SK-N-SH (cell line): ENCODE data around the gene PHLPP1. TPM values are rescaled to one million over a fixed set of nuclear protein-coding genes. Genes with fewer than 3 reads are reported as not detected.

Experiments used
- CTCF ChIA-PET: fragments of 300-600, 350-600 bp; formaldehyde crosslinking; extraction: SDS; loops from one replicate; lab custom pipeline; 2021; lab: Yijun Ruan, JAX
- POLR2A ChIA-PET: fragments of 350-600 bp; sonication (Branson Sonifier 250); formaldehyde crosslinking; extraction: SDS; loops from one replicate; lab custom pipeline; 2020; ENCODE audit warnings: antibody characterized with exemption, inconsistent platforms; lab: Yijun Ruan, JAX
- DNase-seq: peaks from one replicate; pipeline ENCODE4 v3.0.0; 2012
- H2AFZ ChIP-seq: fragments of 200-600 bp; sonication (generic); 2 replicates; pipeline ENCODE4 v1.8.1; 2016; ENCODE audit warnings: antibody characterized with exemption, mild to moderate bottlenecking, low read depth
- H3F3A ChIP-seq: fragments of 200-600 bp; sonication (generic); replicated peaks from 2 replicates; pipeline ENCODE3; 2016; ENCODE audit warnings: antibody characterized with exemption, mild to moderate bottlenecking; ENCODE audit not compliant: insufficient read depth
- H3K27ac ChIP-seq, 2 experiments: fragments of 200-500 bp in 1 of 2; fragments of 200-600 bp in 1 of 2; sonication (Bioruptor generic) in 1 of 2; sonication (generic), shearing (Covaris generic) in 1 of 2; 2 replicates each; pipeline versions ENCODE4 v1.5.1 to v1.6.1; 2014 to 2016; ENCODE audit warnings: low read depth in 2 of 2, inconsistent platforms in 1 of 2, low read length in 1 of 2, mild to moderate bottlenecking in 1 of 2, mixed read lengths in 1 of 2
- H3K27me3 ChIP-seq: fragments of 200-600 bp; sonication (generic), shearing (Covaris generic); 2 replicates; pipeline ENCODE4 v1.6.1; 2016; ENCODE audit warnings: mixed run types; ENCODE audit not compliant: insufficient read depth
- H3K36me3 ChIP-seq, 2 experiments: fragments of 200-500 bp in 1 of 2; fragments of 200-600 bp in 1 of 2; sonication (Bioruptor generic) in 1 of 2; sonication (generic) in 1 of 2; replicated peaks in 1 of 2; 2 replicates each; pipeline versions ENCODE3 to v1.5.1; 2014 to 2016; ENCODE audit warnings: low read length in 1 of 2, mild to moderate bottlenecking in 1 of 2; ENCODE audit not compliant: insufficient read depth in 2 of 2, control insufficient read depth in 1 of 2
- H3K4me1 ChIP-seq, 2 experiments: fragments of 200-500 bp in 1 of 2; fragments of 200-600 bp in 1 of 2; sonication (Bioruptor generic) in 1 of 2; sonication (generic), shearing (Covaris generic) in 1 of 2; 2 replicates each; pipeline versions ENCODE4 v1.5.1 to v1.6.1; 2014 to 2016; ENCODE audit warnings: low read depth in 1 of 2, low read length in 1 of 2, mixed run types in 1 of 2; ENCODE audit not compliant: insufficient read depth in 2 of 2, control insufficient read depth in 1 of 2
- H3K4me2 ChIP-seq: fragments of 200-600 bp; sonication (generic), shearing (Covaris generic); 2 replicates; pipeline ENCODE4 v1.6.1; 2017; ENCODE audit warnings: mixed run types
- H3K4me3 ChIP-seq, 2 experiments: fragments of 200-500 bp in 1 of 2; fragments of 200-600 bp in 1 of 2; sonication (Bioruptor generic) in 1 of 2; sonication (generic), shearing (Covaris generic) in 1 of 2; 2 replicates each; pipeline versions ENCODE4 v1.5.1 to v1.8.1; 2014 to 2016; ENCODE audit warnings: low read depth in 2 of 2, inconsistent platforms in 1 of 2, low read length in 1 of 2, mild to moderate bottlenecking in 1 of 2, mixed read lengths in 1 of 2, moderate library complexity in 1 of 2
- H3K79me2 ChIP-seq: fragments of 200-600 bp; sonication (generic); 2 replicates; pipeline ENCODE4 v1.8.1; 2017; ENCODE audit warnings: mild to moderate bottlenecking; ENCODE audit not compliant: insufficient read depth
- H3K9ac ChIP-seq: fragments of 200-600 bp; sonication (generic); 2 replicates; pipeline ENCODE4 v1.6.1; 2017; ENCODE audit warnings: mixed run types
- H3K9me2 ChIP-seq: fragments of 200-600 bp; sonication (generic); 2 replicates; pipeline ENCODE4 v1.6.1; 2017; ENCODE audit warnings: mixed run types
- H3K9me3 ChIP-seq: fragments of 200-600 bp; sonication (generic); 2 replicates; pipeline ENCODE4 v1.6.1; 2017; ENCODE audit warnings: mixed run types, mild to moderate bottlenecking, moderate library complexity
- H4K20me1 ChIP-seq: fragments of 200-600 bp; sonication (generic); 2 replicates; pipeline ENCODE4 v1.6.1; 2017; ENCODE audit warnings: mild to moderate bottlenecking, mixed run types; ENCODE audit not compliant: insufficient read depth
- CHD2 ChIP-seq: fragments of 150-350 bp; IDR thresholded peaks from 2 replicates; pipeline ENCODE4 v1.6.1; 2018; ENCODE audit warnings: low read length; ENCODE audit not compliant: partially characterized antibody
- EP300 ChIP-seq, 2 experiments: IDR thresholded peaks; 2 replicates each; pipeline versions ENCODE4 v1.4.0 to v1.6.1; 2012; ENCODE audit warnings: borderline replicate concordance in 1 of 2, low read depth in 1 of 2, low read length in 1 of 2
- FOXJ3 ChIP-seq: sonication (generic); formaldehyde crosslinking; IDR thresholded peaks from 2 replicates; pipeline ENCODE4 v1.5.1; 2020; ENCODE audit warnings: mild to moderate bottlenecking, missing genetic modification reagents
- GATA2 ChIP-seq: sonication (generic); formaldehyde crosslinking; IDR thresholded peaks from 2 replicates; pipeline ENCODE4 v1.5.0; 2020; ENCODE audit warnings: mild to moderate bottlenecking, missing genetic modification reagents
- JUND ChIP-seq: IDR thresholded peaks from 2 replicates; pipeline ENCODE4 v1.4.0; 2012
- MEF2A ChIP-seq: IDR thresholded peaks from 2 replicates; pipeline ENCODE4 v1.4.0; 2012; ENCODE audit warnings: low read depth, borderline replicate concordance
- MXI1 ChIP-seq: IDR thresholded peaks from 2 replicates; pipeline ENCODE4 v1.6.1; 2012; ENCODE audit warnings: mild to moderate bottlenecking, low read depth, low read length, improper control_type of control experiment
- NRF1 ChIP-seq: IDR thresholded peaks from 2 replicates; pipeline ENCODE4 v1.6.1; 2012; ENCODE audit warnings: low read depth, mild to moderate bottlenecking, low read length
- POLR2AphosphoS5 ChIP-seq: IDR thresholded peaks from 2 replicates; pipeline ENCODE4 v1.6.1; 2012; ENCODE audit warnings: low read depth, low read length
- RCOR1 ChIP-seq: fragments of 150-350 bp; IDR thresholded peaks from 2 replicates; pipeline ENCODE4 v1.6.1; 2017; ENCODE audit warnings: antibody characterized with exemption, low read length
- RXRA ChIP-seq: IDR thresholded peaks from 2 replicates; pipeline ENCODE4 v1.4.0; 2012; ENCODE audit warnings: low read depth, mild to moderate bottlenecking, borderline replicate concordance
- TCF12 ChIP-seq: IDR thresholded peaks from 2 replicates; pipeline ENCODE4 v1.4.0; 2012
- ZBTB33 ChIP-seq: IDR thresholded peaks from 2 replicates; pipeline ENCODE4 v1.4.0; 2012; ENCODE audit warnings: low read depth, borderline replicate concordance
- WGBS: methylation state at CpG from one replicate; pipeline ENCODE4 v1.1.6; 2017; ENCODE audit warnings: low lambda C conversion rate; 5-methylcytosine and 5-hydroxymethylcytosine counted together
- polyA plus RNA-seq, 3 experiments: library from polyadenylated mRNA; depleted of rRNA; stranded (reverse); fragments of >200 nt; gene quantifications; 2 replicates each; pipeline ENCODE4 v1.2.3, GENCODE V29; 2012
- TF ChIP-seq, protein P1 (sequence below): IDR thresholded peaks from 2 replicates; pipeline ENCODE4 v1.4.0; 2012; ENCODE audit warnings: low read depth
- TF ChIP-seq, protein P2 (sequence below): IDR thresholded peaks from 2 replicates; pipeline ENCODE4; 2012
- TF ChIP-seq, protein P3 (sequence below): IDR thresholded peaks from 2 replicates; pipeline ENCODE4 v1.6.1; 2012; ENCODE audit warnings: mild to moderate bottlenecking, low read depth, low read length, moderate library complexity

PHLPP1 gene
- polyA plus RNA-seq, 1 of the 3 experiments (the other 2 are of a cell fraction), result 4.6 TPM

DNA sequence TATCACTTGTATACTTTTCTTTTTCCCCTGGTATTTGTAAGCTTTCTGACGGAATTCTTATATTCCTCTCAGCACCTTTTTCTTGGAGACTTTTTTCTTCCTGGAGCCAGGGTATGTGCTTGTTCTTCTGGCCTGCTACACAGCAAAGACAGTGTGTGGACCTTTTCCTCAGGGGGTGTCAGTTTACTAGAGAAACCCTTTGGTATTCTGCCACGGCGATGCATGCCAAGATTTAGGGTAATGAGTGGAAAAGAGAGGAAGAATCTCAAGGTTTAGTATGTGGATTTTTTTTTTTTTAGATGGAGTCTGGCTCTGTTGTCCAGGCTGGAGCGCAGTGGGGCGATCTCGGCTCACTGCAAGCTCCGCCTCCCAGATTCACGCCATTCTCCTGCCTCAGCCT lies 152.2 kb downstream of the PHLPP1 start:
- TF ChIP-seq MXI1, result no peak
- TF ChIP-seq ZBTB33, result no peak
- TF ChIP-seq MEF2A, result no peak
- TF ChIP-seq RXRA, result no peak
- TF ChIP-seq FOXJ3 (CRISPR knock-in tag), result no peak
- TF ChIP-seq EP300 (IDR thresholded peaks at IDR 0.05; ENCODE audit: borderline replicate concordance in 1 of 2, low read depth in 1 of 2, low read length in 1 of 2), result no peak
- TF ChIP-seq, protein P1, sequence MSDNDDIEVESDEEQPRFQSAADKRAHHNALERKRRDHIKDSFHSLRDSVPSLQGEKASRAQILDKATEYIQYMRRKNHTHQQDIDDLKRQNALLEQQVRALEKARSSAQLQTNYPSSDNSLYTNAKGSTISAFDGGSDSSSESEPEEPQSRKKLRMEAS, result no peak
- no peak for TF ChIP-seq JUND
- TF ChIP-seq, protein P2, sequence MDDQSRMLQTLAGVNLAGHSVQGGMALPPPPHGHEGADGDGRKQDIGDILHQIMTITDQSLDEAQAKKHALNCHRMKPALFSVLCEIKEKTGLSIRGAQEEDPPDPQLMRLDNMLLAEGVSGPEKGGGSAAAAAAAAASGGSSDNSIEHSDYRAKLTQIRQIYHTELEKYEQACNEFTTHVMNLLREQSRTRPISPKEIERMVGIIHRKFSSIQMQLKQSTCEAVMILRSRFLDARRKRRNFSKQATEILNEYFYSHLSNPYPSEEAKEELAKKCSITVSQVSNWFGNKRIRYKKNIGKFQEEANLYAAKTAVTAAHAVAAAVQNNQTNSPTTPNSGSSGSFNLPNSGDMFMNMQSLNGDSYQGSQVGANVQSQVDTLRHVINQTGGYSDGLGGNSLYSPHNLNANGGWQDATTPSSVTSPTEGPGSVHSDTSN, result no peak
- Histone ChIP-seq H3K36me3 (no peaks in the 10 kb centered on the region), H3K4me3 (no peak overlapping the region), H4K20me1 (no peaks in the 10 kb centered on the region), H3F3A (peaks cover 5% of the 10 kb centered on the region), H3K4me2 (no peak overlapping the region), H3K4me1 (no peaks in the 10 kb centered on the region), H2AFZ (no peak overlapping the region), H3K9ac (no peak overlapping the region), H3K9me3 (no peaks in the 10 kb centered on the region), H3K27ac (no peak overlapping the region), H3K27me3 (no peaks in the 10 kb centered on the region), H3K79me2 (no peaks in the 10 kb centered on the region), H3K9me2 (no peaks in the 10 kb centered on the region)
- ChIA-PET CTCF (no interaction called here), POLR2A (no interaction called here)
- 92% methylated on average over 7 of the region's 8 CpGs for WGBS
- no peak for DNase-seq

GRCh38 chr18:62868645-62869044 lies 153.3 kb downstream of the PHLPP1 start:
- no peaks in the 10 kb centered on the region for H4K20me1 ChIP-seq
- no peaks in the 10 kb centered on the region for H3K9me3 ChIP-seq
- no peaks in the 10 kb centered on the region for H3K9me2 ChIP-seq
- H3K4me2 ChIP-seq, result no peak overlapping the region
- ChIA-PET CTCF (no interaction called here), POLR2A (no interaction called here)
- no peaks in the 10 kb centered on the region for H3K79me2 ChIP-seq
- H3K36me3 ChIP-seq, result no peaks in the 10 kb centered on the region
- peak; percentile 27 for DNase-seq
- H3K27me3 ChIP-seq, result no peaks in the 10 kb centered on the region
- no peak overlapping the region for H3K9ac ChIP-seq
- no peak overlapping the region for H2AFZ ChIP-seq
- no peak overlapping the region for H3K4me3 ChIP-seq
- H3F3A ChIP-seq, result no peaks in the 10 kb centered on the region
- H3K27ac ChIP-seq, result no peak overlapping the region
- H3K4me1 ChIP-seq, result no peaks in the 10 kb centered on the region
- TF ChIP-seq GATA2 (CRISPR knock-in tag) (peak; percentile 81), RCOR1 (peak; percentile 41; the same call in 1 of the 2 replicates), MXI1 (no peak), EP300 (IDR thresholded peaks at IDR 0.05; ENCODE audit: borderline replicate concordance in 1 of 2, low read depth in 1 of 2, low read length in 1 of 2) (peak in 1 of 2 experiments; percentile 68; a peak in 1 of 4 replicates), POLR2AphosphoS5 (no peak), NRF1 (no peak), TCF12 (0 out of 2 replicates have a peak, but pooled peaks have one; percentile 6), MEF2A (no peak), CHD2 (peak; percentile 37)
- TF ChIP-seq, protein P3, sequence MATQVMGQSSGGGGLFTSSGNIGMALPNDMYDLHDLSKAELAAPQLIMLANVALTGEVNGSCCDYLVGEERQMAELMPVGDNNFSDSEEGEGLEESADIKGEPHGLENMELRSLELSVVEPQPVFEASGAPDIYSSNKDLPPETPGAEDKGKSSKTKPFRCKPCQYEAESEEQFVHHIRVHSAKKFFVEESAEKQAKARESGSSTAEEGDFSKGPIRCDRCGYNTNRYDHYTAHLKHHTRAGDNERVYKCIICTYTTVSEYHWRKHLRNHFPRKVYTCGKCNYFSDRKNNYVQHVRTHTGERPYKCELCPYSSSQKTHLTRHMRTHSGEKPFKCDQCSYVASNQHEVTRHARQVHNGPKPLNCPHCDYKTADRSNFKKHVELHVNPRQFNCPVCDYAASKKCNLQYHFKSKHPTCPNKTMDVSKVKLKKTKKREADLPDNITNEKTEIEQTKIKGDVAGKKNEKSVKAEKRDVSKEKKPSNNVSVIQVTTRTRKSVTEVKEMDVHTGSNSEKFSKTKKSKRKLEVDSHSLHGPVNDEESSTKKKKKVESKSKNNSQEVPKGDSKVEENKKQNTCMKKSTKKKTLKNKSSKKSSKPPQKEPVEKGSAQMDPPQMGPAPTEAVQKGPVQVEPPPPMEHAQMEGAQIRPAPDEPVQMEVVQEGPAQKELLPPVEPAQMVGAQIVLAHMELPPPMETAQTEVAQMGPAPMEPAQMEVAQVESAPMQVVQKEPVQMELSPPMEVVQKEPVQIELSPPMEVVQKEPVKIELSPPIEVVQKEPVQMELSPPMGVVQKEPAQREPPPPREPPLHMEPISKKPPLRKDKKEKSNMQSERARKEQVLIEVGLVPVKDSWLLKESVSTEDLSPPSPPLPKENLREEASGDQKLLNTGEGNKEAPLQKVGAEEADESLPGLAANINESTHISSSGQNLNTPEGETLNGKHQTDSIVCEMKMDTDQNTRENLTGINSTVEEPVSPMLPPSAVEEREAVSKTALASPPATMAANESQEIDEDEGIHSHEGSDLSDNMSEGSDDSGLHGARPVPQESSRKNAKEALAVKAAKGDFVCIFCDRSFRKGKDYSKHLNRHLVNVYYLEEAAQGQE, result no peak
